Neural progenitor cell (in vitro differentiated cells): Measurements from ENCODE around the gene USP37.

ENCODE experiments used
- CTCF ChIP-seq: fragments of 200-600 bp; sonication (generic); IDR thresholded peaks from 2 replicates; pipeline ENCODE4 v1.5.1; 2017; ENCODE audit warnings: antibody characterized with exemption, mild to moderate bottlenecking
- EZH2 ChIP-seq: fragments of 200-600 bp; sonication (generic); IDR thresholded peaks from 2 replicates; pipeline ENCODE4 v1.6.1; 2017; ENCODE audit warnings: antibody characterized with exemption, mild to moderate bottlenecking, moderate library complexity
- EZH2phosphoT487 ChIP-seq: fragments of 200-600 bp; sonication (generic); IDR thresholded peaks from 2 replicates; pipeline ENCODE4 v1.6.1; 2017; ENCODE audit warnings: antibody characterized with exemption

GRCh38 chr2:218513676-218514075, 54.5 kb downstream of the USP37 start:
- TF ChIP-seq EZH2phosphoT487 (no peak), CTCF (no peak), EZH2 (no peak)
